HCT116 (cell line): Measurements from ENCODE around the gene TNFRSF12A. TPM values are rescaled to one million over a fixed set of nuclear protein-coding genes. Genes with fewer than 3 reads are reported as not detected.

Experiments
- ATAC-seq: fragments of 200-7000 bp; cut with Tn5 transposase; 2 replicates; pipeline ENCODE4 v1.9.1; 2020; ENCODE audit warnings: mild to moderate bottlenecking, moderate library complexity
- BruUV-seq: library from RNA; stranded (reverse); fragments of 400-500 nt; replicated peaks from 2 replicates; lab custom pipeline; 2021; lab: Mats Ljungman, UMichigan
- CTCF ChIA-PET: fragments of 300-600 bp; sonication (Branson Sonifier 250); formaldehyde crosslinking; loops from one replicate; lab custom pipeline; 2021; ENCODE audit warnings: antibody characterized with exemption; lab: Charles Lee
- POLR2A ChIA-PET: fragments of 300-600, 350-600 bp; sonication (Branson Sonifier 250); formaldehyde crosslinking; loops from one replicate; lab custom pipeline; 2021; ENCODE audit warnings: antibody characterized with exemption; lab: Charles Lee
- RAD21 ChIA-PET, 2 experiments: fragments of 300-600 bp; sonication (Branson Sonifier 250); formaldehyde crosslinking; loops; one replicate each; lab custom pipeline; 2023; ENCODE audit warnings: low total read pairs in 2 of 2; ENCODE audit not compliant: uncharacterized antibody in 2 of 2, unreplicated experiment in 2 of 2, low non-redundant PET in 1 of 2; lab: Charles Lee
- DNase-seq: peaks from one replicate; pipeline ENCODE4 v3.0.0-alpha.2; 2010; ENCODE audit warnings: low read depth, low spot score
- H2AFZ ChIP-seq: fragments of 200-600 bp; shearing (Covaris generic), sonication (generic); 2 replicates; pipeline ENCODE4 v1.6.1; 2017; ENCODE audit warnings: low read depth, mixed run types, mixed read lengths, antibody characterized with exemption, low read length; ENCODE audit not compliant: poor library complexity, severe bottlenecking
- H3K27ac ChIP-seq: 2 replicates; pipeline ENCODE4 v1.5.1; 2012; ENCODE audit warnings: low read depth, low read length
- H3K27me3 ChIP-seq: fragments of 200-600 bp; sonication (generic); 2 replicates; pipeline ENCODE4 v1.6.1; 2016; ENCODE audit warnings: mixed run types, low read length, mixed read lengths; ENCODE audit not compliant: insufficient read depth
- H3K36me3 ChIP-seq, 2 experiments: fragments of 200-500 bp in 1 of 2; fragments of 200-600 bp in 1 of 2; sonication (Bioruptor generic) in 1 of 2; sonication (generic) in 1 of 2; 2 replicates each; pipeline versions ENCODE4 v1.5.1 to v1.6.1; 2014 to 2016; ENCODE audit warnings: low read length in 2 of 2, inconsistent platforms in 1 of 2, mixed read lengths in 1 of 2, mixed run types in 1 of 2; ENCODE audit not compliant: insufficient read depth in 2 of 2, control insufficient read depth in 1 of 2
- H3K4me1 ChIP-seq, 2 experiments: fragments of 200-600 bp in 1 of 2; sonication (generic) in 1 of 2; 2 replicates each; pipeline versions ENCODE4 v1.5.1 to v1.6.1; 2012 to 2017; ENCODE audit warnings: low read length in 2 of 2, inconsistent platforms in 1 of 2, mild to moderate bottlenecking in 1 of 2, mixed read lengths in 1 of 2, mixed run types in 1 of 2, moderate library complexity in 1 of 2; ENCODE audit not compliant: insufficient read depth in 2 of 2, control insufficient read depth in 1 of 2
- H3K4me2 ChIP-seq: fragments of 200-600 bp; sonication (generic); 2 replicates; pipeline ENCODE4 v1.6.1; 2017; ENCODE audit warnings: mixed run types, low read length, mixed read lengths
- H3K4me3 ChIP-seq, 2 experiments: fragments of 200-600 bp in 1 of 2; sonication (generic) in 1 of 2; replicated peaks in 1 of 2; 2 replicates each; pipeline ENCODE4 v1.5.1; 2011 to 2016; ENCODE audit warnings: low read length in 2 of 2, control low read depth in 1 of 2, low read depth in 1 of 2, mild to moderate bottlenecking in 1 of 2, mixed read lengths in 1 of 2, mixed run types in 1 of 2
- H3K79me2 ChIP-seq: fragments of 200-600 bp; sonication (generic); 2 replicates; pipeline ENCODE4 v1.6.1; 2017; ENCODE audit warnings: mild to moderate bottlenecking, mixed run types, low read length, moderate library complexity, mixed read lengths; ENCODE audit not compliant: insufficient read depth
- H3K9ac ChIP-seq: fragments of 200-600 bp; sonication (generic); 2 replicates; pipeline ENCODE4 v1.6.1; 2016; ENCODE audit warnings: low read length, mixed read lengths
- H3K9me2 ChIP-seq: fragments of 200-600 bp; sonication (generic), shearing (Covaris generic); 2 replicates; pipeline ENCODE4 v1.6.1; 2017; ENCODE audit warnings: mixed run types, mild to moderate bottlenecking, moderate library complexity; ENCODE audit not compliant: insufficient read depth
- H3K9me3 ChIP-seq, 2 experiments: fragments of 200-500 bp in 1 of 2; fragments of 200-600 bp in 1 of 2; sonication (Bioruptor generic) in 1 of 2; sonication (generic) in 1 of 2; 2 replicates each; pipeline ENCODE4 v1.6.1; 2014 to 2017; ENCODE audit warnings: low read length in 2 of 2, mixed read lengths in 2 of 2, inconsistent platforms in 1 of 2, low read depth in 1 of 2, mild to moderate bottlenecking in 1 of 2, mixed run types in 1 of 2, moderate library complexity in 1 of 2; ENCODE audit not compliant: control insufficient read depth in 1 of 2, insufficient read depth in 1 of 2
- H4K20me1 ChIP-seq: fragments of 200-600 bp; sonication (generic), shearing (Covaris generic); 2 replicates; pipeline ENCODE4 v1.6.1; 2017; ENCODE audit warnings: mixed run types, mild to moderate bottlenecking, moderate library complexity; ENCODE audit not compliant: insufficient read depth
- CBX3 ChIP-seq: IDR thresholded peaks from 2 replicates; pipeline ENCODE4 v1.6.1; 2012; ENCODE audit warnings: low read depth
- CEBPB ChIP-seq: IDR thresholded peaks from 2 replicates; pipeline ENCODE4 v1.6.1; 2012; ENCODE audit warnings: low read depth
- ELF1 ChIP-seq: IDR thresholded peaks from 2 replicates; pipeline ENCODE4 v1.6.1; 2012; ENCODE audit warnings: low read depth, borderline replicate concordance
- EZH2 ChIP-seq: fragments of 200-600 bp; sonication (generic); IDR thresholded peaks from 2 replicates; pipeline ENCODE4 v1.6.1; 2017; ENCODE audit warnings: antibody characterized with exemption, mixed run types
- EZH2phosphoT487 ChIP-seq: fragments of 200-600 bp; IDR thresholded peaks from 2 replicates; pipeline ENCODE4 v1.6.1; 2018; ENCODE audit warnings: antibody characterized with exemption, borderline replicate concordance
- JUND ChIP-seq: IDR thresholded peaks from 2 replicates; pipeline ENCODE4 v1.6.1; 2012
- POLR2A ChIP-seq: IDR thresholded peaks from 2 replicates; pipeline ENCODE4 v1.7.0; 2011; ENCODE audit warnings: borderline replicate concordance; ENCODE audit not compliant: insufficient read depth, insufficient read length; ENCODE audit errors: extremely low read depth
- POLR2AphosphoS5 ChIP-seq: IDR thresholded peaks from 2 replicates; pipeline ENCODE4 v1.6.1; 2011; ENCODE audit warnings: mild to moderate bottlenecking, low read depth, low read length, moderate library complexity
- RAD21 ChIP-seq: IDR thresholded peaks from 2 replicates; pipeline ENCODE4 v1.6.1; 2012; ENCODE audit warnings: low read depth, mild to moderate bottlenecking
- SIN3A ChIP-seq: IDR thresholded peaks from 2 replicates; pipeline ENCODE4 v1.6.1; 2012; ENCODE audit warnings: low read depth
- SP1 ChIP-seq: IDR thresholded peaks from 2 replicates; pipeline ENCODE4 v1.6.1; 2012; ENCODE audit warnings: low read depth
- SRF ChIP-seq: IDR thresholded peaks from 2 replicates; pipeline ENCODE4 v1.6.1; 2012; ENCODE audit warnings: low read depth
- TCF7L2 ChIP-seq: IDR thresholded peaks from 2 replicates; pipeline ENCODE4 v1.7.0; 2011; ENCODE audit warnings: borderline replicate concordance, inconsistent platforms; ENCODE audit not compliant: insufficient read depth, insufficient read length; ENCODE audit errors: extremely low read depth
- YY1 ChIP-seq: IDR thresholded peaks from 2 replicates; pipeline ENCODE4 v1.6.1; 2011; ENCODE audit warnings: low read length, low read depth, moderate library complexity, mild to moderate bottlenecking; ENCODE audit not compliant: insufficient replicate concordance; ENCODE audit errors: extremely low read depth
- ZFX ChIP-seq: fragments of 450-650 bp; IDR thresholded peaks from 2 replicates; pipeline ENCODE4 v1.6.1; 2017
- intact Hi-C: fragments of 100-400 bp; cut with micrococcal nuclease; formaldehyde crosslinking; loops from 2 replicates; pipeline ENCODE4 v1.10.0; 2022
- total RNA-seq: library from RNA; stranded (reverse); gene quantifications from one replicate; pipeline ENCODE4 v1.2.1, GENCODE V29; 2021; ENCODE audit not compliant: unreplicated experiment
- TF ChIP-seq, protein P1 (sequence below): IDR thresholded peaks from 2 replicates; pipeline ENCODE4 v1.6.1; 2012
- TF ChIP-seq, protein P2 (sequence below): IDR thresholded peaks from 2 replicates; pipeline ENCODE4 v1.6.1; 2012
- TF ChIP-seq, protein P3 (sequence below): IDR thresholded peaks from 2 replicates; pipeline ENCODE4 v1.6.1; 2011; ENCODE audit warnings: mild to moderate bottlenecking, low read length, moderate library complexity; ENCODE audit not compliant: insufficient replicate concordance; ENCODE audit errors: extremely low read depth
- TF ChIP-seq, protein P4 (sequence below): IDR thresholded peaks from 2 replicates; pipeline ENCODE4 v1.6.1; 2012; ENCODE audit warnings: low read depth

The TNFRSF12A gene
- total RNA-seq, 1 experiment from 2014 or later, result 188 TPM

DNA sequence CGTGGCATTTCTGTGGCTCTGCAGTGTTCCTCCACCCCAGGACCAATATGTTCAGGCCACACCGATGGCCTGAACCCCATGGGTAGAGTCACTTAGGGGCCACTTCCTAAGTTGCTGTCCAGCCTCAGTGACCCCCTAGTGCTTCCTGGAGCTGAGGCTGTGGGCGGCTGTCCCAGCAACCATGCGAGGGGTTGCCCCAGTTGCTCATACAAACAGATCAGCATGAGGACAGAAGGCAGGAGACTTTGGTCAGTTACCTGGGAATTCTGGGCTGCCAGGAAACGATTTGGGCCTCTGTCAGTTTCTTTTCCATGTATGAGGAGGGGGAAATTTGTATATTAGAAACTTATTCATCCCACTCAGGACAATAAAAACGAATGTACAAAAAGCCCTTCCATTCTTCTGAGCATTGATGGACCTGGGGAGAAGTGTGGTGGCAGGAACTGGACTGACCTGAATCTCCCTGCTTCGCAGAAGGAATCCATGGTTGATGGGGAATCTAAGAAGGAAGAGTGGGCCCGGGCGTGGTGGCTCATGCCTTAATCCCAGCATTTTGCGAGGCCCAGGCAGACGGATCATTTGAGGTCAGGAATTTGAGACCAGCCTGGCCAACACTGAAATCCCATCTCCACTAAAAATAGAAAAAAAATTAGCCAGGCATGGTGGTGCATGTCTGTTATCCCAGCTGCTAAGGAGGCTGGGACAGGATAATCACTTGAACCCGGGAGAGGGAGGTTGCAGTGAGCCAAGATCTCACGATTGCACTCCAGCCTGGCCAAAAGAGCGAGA lies 40.4 kb downstream of the TNFRSF12A start:
- Histone ChIP-seq H3K79me2 (no peaks in the 10 kb centered on the region), H3K27ac (no peak overlapping the region), H3K36me3 (no peaks in the 10 kb centered on the region), H3K4me3 (no peak overlapping the region), H3K9ac (no peak overlapping the region), H3K9me2 (no peaks in the 10 kb centered on the region), H3K4me1 (peaks cover 0 to 25% of the 10 kb centered on the region in 2 experiments; a peak in 3 of 4 replicates), H2AFZ (no peak overlapping the region), H3K9me3 (no peaks in the 10 kb centered on the region), H4K20me1 (no peaks in the 10 kb centered on the region), H3K4me2 (no peak overlapping the region), H3K27me3 (no peaks in the 10 kb centered on the region)
- intact Hi-C loops, result no loop called here
- ChIA-PET RAD21 (no interaction called here), POLR2A (no interaction called here), CTCF (interaction anchor here (1.1 to 2.5 kb wide), 4 partner anchors 11 to 112 kb away, joined by 5 to 16 read pairs (median 10); no protein-coding TSS in a partner anchor)
- no peak for DNase-seq
- TF ChIP-seq CBX3 (no peak), POLR2A (no peak), CEBPB (no peak), SRF (no peak), SP1 (no peak), EZH2phosphoT487 (no peak), POLR2AphosphoS5 (no peak), YY1 (no peak), ELF1 (no peak), TCF7L2 (no peak), EZH2 (no peak), JUND (no peak), SIN3A (no peak), RAD21 (no peak), ZFX (no peak)
- TF ChIP-seq, protein P1, sequence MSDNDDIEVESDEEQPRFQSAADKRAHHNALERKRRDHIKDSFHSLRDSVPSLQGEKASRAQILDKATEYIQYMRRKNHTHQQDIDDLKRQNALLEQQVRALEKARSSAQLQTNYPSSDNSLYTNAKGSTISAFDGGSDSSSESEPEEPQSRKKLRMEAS, result no peak
- TF ChIP-seq, protein P2, sequence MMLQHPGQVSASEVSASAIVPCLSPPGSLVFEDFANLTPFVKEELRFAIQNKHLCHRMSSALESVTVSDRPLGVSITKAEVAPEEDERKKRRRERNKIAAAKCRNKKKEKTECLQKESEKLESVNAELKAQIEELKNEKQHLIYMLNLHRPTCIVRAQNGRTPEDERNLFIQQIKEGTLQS, result no peak
- TF ChIP-seq, protein P3, sequence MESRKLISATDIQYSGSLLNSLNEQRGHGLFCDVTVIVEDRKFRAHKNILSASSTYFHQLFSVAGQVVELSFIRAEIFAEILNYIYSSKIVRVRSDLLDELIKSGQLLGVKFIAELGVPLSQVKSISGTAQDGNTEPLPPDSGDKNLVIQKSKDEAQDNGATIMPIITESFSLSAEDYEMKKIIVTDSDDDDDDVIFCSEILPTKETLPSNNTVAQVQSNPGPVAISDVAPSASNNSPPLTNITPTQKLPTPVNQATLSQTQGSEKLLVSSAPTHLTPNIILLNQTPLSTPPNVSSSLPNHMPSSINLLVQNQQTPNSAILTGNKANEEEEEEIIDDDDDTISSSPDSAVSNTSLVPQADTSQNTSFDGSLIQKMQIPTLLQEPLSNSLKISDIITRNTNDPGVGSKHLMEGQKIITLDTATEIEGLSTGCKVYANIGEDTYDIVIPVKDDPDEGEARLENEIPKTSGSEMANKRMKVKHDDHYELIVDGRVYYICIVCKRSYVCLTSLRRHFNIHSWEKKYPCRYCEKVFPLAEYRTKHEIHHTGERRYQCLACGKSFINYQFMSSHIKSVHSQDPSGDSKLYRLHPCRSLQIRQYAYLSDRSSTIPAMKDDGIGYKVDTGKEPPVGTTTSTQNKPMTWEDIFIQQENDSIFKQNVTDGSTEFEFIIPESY, result no peak
- TF ChIP-seq, protein P4, sequence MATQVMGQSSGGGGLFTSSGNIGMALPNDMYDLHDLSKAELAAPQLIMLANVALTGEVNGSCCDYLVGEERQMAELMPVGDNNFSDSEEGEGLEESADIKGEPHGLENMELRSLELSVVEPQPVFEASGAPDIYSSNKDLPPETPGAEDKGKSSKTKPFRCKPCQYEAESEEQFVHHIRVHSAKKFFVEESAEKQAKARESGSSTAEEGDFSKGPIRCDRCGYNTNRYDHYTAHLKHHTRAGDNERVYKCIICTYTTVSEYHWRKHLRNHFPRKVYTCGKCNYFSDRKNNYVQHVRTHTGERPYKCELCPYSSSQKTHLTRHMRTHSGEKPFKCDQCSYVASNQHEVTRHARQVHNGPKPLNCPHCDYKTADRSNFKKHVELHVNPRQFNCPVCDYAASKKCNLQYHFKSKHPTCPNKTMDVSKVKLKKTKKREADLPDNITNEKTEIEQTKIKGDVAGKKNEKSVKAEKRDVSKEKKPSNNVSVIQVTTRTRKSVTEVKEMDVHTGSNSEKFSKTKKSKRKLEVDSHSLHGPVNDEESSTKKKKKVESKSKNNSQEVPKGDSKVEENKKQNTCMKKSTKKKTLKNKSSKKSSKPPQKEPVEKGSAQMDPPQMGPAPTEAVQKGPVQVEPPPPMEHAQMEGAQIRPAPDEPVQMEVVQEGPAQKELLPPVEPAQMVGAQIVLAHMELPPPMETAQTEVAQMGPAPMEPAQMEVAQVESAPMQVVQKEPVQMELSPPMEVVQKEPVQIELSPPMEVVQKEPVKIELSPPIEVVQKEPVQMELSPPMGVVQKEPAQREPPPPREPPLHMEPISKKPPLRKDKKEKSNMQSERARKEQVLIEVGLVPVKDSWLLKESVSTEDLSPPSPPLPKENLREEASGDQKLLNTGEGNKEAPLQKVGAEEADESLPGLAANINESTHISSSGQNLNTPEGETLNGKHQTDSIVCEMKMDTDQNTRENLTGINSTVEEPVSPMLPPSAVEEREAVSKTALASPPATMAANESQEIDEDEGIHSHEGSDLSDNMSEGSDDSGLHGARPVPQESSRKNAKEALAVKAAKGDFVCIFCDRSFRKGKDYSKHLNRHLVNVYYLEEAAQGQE, result no peak
- ATAC-seq, result no peak
- no TSS peak for BruUV-seq
